NCI-H187 (cell line): ENCODE results near the gene ZC3HAV1.
A peak's percentile ranks its signal among the peaks of the same experiment; 100 is the strongest.
"Not testable (repeated sequence)": the region's sequence is repeated elsewhere in the genome, so short reads cannot be mapped to it uniquely, and the experiment has no call there.

Experiments
- DNase-seq, 2 experiments: peaks; one replicate each; lab custom pipeline; 2025; lab: John Stamatoyannopoulos, UW

The ZC3HAV1 gene

GRCh38 chr7:139112741-139113250 lies 3.3 kb upstream of the ZC3HAV1 start:
- DNase-seq: no peak

GRCh38 chr7:139112316-139112715 lies 2.8 kb upstream of the ZC3HAV1 start:
- no peak for DNase-seq

DNA sequence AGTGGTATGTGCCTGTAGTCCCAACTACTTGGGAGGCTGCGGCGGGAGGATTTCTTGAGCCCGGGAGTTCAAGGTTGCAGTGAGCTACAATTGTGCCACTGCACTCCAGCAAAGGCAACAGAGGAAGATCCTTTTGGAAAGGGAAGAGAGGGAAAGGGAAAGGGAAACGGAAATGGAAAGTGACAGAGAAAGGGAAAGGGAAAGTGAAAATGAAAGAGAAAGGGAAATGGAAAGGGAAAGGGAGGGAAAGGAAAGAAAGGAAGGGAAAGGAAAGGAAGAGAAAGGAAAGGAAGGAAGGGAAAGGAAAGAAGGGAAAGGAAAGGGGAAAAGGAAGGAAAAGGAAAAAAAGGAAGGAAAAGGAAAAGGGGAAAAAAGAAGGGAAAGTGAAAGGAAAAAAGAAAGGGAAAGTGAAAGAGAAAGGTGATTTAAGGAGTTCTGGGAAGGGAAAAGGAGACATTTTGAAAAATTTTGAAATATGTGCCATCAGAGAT lies 2.3 kb upstream of the ZC3HAV1 start:
- DNase-seq: no peak

DNA sequence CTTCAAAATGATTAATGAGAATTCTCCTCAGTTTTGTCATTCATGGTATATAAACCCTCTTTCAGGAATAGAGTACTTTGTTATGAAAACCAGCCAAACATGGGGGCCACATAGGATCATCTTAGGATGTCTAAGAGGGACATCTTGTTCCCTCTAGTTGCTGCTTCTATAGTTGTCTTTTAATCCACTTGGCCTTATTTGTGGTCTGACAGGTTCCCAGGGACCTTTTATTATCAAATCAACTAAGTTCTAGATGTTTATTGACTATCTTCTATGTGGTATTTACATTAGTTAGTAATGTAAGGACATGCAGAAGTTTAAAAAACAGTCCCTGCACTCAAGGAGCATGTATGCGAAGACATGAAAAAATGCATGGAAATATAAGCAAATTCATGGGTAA lies 1.6 kb upstream of the ZC3HAV1 start:
- no peak for DNase-seq

- no peak for DNase-seq
These were observed 477 bp upstream of the ZC3HAV1 start for GRCh38 chr7:139109983-139110411.

DNA sequence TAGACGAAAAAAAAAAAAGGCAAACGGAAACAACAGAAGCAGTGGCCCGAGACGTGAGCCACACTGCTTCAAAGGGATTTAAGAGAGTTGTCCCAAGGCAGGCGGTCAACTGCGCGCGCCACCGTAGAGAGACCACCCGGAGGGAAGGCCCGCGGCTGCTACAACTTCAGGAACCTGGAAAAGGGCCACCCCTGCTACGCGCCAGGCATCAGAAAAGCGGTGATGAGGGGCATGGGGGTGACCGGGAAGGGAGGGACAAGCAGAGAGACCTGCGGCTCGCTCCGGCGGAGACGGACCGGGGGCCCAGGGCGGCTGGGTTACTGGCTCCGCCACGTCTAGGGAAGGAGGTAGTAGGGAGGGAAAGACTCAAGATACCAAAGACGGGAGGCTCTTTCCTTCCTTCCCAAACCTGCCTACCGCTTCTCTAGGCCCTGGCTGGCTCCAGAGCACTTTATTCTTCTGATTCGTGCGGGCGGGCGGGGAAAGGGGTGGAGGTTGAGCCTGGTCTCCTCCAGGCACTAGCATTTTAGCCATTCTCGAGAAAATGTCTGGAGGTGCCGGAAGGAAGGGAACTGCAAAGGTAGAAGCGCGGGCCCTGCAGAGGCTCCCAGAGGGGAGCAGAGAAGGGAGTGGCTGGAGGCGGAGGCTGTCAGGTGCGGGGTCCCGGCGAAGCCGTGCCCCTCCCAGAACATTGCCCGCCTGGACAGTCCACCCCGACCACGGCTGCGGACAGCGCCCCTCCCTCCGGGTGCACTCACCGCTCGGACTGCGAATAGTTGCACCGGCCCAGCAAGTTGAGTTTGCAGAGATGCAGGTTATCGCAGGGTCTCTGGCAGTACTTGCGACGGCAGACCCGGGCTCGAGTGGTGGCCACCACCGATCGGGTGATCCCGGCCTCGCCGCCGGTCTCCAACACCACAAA lies 993 bp downstream of the ZC3HAV1 start:
- DNase-seq: peak; percentile 14 to 72

DNA sequence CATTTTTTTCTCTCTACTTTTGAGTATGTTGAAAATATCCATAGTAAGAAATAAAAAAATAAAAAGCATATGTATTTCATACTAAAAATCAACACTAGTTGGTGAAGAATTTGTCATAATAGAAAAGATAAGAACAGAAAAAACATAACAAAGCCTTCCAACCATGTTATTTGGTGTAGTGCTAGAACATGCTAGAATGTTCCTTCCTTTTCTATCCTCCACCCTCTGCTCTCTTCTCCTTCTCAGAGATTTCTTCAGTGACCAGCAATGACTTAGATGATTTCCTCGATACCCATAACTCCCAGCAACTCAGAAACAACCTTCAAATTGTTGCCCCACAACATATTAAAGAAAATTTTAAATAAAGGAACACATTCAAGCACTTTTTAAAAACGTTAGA lies 2.6 kb downstream of the ZC3HAV1 start:
- no peak for DNase-seq

- DNase-seq: not testable (repeated sequence)
These were observed 3.3 kb downstream of the ZC3HAV1 start for GRCh38 chr7:139106227-139106626.

DNA sequence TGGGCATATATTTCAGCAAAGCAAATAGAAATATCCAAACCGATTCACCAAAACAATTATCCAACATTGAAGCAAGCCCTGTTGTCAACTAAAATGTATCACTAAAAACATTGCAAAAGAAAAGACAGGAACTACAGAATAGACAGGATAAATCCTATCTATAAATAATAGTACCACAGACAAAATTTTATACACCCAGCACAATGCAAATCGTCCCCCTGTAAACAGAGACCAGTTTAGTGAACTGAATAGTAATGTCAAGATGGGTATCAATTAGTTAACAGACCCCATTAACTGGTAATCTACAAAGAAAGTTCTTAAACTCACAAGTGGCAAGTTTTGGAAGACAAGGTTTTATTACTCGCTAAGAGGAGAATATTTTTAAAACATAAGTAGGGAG lies 4.0 kb downstream of the ZC3HAV1 start:
- no peak for DNase-seq

GRCh38 chr7:139104091-139104450 lies 5.4 kb downstream of the ZC3HAV1 start:
- DNase-seq: no peak

DNA sequence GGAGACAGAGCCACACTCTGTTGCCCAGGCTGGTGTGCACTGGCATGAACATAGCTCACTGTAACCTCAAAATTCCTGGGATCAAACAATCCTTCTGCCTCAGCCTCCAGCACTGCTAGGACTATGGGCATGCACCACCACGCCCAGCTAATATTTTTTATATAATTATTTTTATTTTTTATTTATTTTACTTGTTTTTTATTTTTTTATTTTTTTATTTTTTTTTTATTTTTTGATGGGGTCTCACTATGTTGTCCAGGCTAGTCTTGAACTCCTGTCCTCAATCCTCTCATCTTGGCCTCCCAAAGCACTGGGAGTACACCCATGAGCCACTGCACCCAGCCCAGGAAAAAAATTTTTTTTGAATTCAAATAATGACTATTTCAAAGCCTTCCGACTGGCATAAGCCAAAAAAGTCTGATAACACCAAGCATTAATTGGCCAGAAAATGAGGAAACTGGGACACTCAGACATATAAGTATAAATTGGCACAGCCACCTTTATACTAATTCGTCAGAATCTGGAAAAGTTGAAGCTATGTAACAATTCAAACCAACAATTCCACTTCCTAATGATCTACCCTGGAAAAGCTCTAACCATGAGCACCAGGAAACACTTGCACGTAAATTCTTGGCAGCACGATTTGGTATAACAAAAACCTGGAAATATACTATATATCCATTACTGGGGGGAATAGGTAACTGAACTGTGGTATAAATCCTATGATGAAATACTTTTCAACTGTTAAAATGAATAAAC lies 6.3 kb downstream of the ZC3HAV1 start:
- DNase-seq: no peak

DNA sequence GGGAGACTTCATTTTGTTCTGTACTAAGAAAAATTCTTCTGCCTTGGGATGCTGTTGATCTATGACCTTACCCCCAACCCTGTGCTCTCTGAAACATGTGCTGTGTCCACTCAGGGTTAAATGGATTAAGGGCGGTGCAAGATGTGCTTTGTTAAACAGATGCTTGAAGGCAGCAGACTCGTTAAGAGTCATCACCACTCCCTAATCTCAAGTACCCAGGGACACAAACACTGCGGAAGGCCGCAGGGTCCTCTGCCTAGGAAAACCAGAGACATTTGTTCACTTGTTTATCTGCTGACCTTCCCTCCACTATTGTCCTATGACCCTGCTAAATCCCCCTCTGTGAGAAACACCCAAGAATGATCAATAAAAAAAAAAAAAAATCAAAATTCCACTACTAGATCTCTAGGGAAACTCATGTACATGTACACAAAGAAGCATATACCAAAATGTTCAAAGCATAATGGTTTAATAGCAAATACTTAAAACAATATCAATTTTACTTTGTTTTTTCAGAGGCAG lies 7.8 kb downstream of the ZC3HAV1 start:
- not testable (repeated sequence) for DNase-seq

DNA sequence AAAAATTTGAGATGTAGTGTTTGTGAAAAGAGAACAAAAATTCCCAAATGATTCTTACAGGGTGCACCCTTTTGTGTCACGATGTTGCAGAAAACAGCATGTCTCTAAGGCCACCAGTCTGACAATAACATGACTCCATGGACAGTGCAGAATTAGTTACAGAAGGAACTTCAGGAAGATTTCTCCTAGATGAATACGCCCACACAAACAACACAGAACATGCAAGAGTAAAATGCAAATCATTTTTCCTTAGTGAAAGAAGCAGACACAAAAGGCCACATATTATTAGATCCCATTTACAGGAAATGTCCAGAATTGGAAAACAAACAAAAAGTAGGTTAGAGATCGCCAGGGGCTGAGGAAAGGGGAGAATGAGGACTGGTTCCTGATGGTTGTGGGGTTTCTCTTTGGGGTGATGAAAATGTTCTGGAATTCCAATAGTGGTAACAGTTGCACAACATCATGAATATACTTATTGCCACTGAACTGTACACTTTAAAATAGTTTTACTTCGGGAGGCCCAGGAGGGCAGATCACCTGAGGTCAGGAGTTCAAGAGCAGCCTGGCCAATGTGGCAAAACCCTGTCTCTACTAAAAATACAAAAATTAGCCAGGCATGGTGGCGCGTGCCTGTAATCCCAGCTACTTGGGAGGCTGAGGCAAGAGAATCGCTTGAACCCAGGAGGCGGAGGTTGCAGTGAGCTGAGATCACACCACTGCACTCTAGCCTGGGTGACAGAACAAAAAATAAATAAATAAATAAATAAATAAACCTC lies 10.2 kb downstream of the ZC3HAV1 start:
- no peak for DNase-seq

DNA sequence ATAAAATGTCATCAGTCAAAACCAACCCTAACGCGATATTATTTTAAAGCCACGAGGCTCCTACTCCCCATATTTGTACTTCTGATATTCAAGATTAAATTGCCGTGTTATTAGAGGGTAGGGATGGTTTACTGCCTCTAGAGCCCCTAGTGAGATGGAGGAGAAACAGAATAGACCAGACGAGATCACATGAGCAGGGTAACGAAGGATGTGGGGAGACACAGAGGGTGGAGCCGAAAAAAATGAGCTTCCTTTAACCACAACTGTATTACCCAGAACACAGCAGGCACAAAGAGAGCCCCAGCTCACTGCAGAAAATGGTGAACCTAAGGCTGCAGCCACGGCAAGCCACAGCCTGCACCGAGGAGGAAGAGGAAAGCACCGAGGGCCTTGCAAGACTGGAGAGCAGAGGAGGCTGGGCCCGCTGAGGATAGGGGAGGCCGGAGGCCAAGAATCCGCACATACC lies 14.3 kb downstream of the ZC3HAV1 start:
- no peak for DNase-seq

DNA sequence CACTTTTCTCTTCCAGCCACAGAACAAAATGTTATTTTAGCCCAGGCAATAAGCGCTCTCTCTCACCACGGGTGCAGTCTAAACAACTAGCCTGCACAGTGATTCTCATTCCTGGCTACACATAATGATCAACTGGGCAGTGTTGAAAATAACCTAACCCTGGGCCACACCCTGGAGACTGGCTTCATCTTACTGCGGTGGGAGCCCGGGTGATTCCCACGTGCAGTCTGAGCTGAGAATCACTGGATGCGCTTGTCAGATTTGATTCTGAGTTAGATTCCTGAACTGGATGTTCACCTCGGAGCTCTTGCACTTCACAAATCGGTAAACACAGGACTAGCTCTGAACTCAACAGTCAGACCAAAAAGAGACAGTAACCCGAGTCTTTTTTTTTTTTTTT lies 14.9 kb downstream of the ZC3HAV1 start:
- DNase-seq: no peak

- DNase-seq: no peak
These were observed 15.5 kb downstream of the ZC3HAV1 start for GRCh38 chr7:139094030-139094429.

GRCh38 chr7:139093512-139093911 lies 16.0 kb downstream of the ZC3HAV1 start:
- DNase-seq: not testable (repeated sequence)

GRCh38 chr7:139092090-139092796 lies 17.3 kb downstream of the ZC3HAV1 start:
- no peak for DNase-seq

- no peak for DNase-seq
These were observed 17.9 kb downstream of the ZC3HAV1 start for GRCh38 chr7:139091677-139091996.

- DNase-seq: no peak
These were observed 20.4 kb downstream of the ZC3HAV1 start for GRCh38 chr7:139089118-139089517.

DNA sequence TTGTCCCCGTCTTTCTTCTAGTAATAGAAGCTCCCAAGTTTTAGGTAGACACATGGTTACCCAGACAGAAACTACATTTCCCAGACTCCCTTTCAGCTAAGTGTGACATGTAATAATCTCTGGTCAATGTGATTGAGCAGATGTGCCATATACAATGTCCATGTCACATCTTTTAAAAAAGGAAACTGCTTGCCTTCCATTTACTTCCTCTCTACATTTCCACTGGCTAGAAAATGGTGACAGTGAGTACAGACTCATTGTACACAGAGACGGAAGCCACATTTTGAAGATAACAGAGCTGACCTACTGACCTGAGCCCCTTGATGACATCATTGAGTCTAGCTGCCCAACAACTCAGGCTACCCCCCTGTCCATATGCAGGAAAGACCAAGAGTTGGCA lies 21.3 kb downstream of the ZC3HAV1 start:
- no peak for DNase-seq
